NCI-H446 (cell line): ENCODE measurements around the gene BUD23.
A peak's percentile ranks its signal among the peaks of the same experiment; 100 is the strongest.

Source experiments
- DNase-seq, 2 experiments: peaks; one replicate each; lab custom pipeline; 2025; lab: John Stamatoyannopoulos, UW

The BUD23 gene

DNA sequence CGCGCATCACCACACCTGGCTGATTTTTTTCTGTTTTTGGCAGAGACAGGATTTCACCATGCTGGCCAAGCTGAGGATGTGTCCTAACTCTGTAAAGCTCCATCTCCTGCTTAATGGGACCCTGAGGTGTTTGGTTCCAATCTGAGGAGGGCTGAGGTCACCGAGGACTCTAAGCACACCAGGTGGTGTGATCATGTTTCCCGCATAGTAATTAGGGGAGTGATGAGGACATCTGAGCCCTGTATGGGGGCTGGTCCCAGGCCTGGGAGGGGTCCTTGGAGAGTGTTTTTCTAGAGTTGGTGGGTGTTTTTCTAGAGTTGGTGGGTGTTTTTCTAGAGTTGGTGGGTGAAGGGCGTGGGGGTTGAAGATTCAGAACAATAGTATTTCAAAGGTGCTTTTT is 58.2 kb downstream of the BUD23 start:
- no peak for DNase-seq

DNA sequence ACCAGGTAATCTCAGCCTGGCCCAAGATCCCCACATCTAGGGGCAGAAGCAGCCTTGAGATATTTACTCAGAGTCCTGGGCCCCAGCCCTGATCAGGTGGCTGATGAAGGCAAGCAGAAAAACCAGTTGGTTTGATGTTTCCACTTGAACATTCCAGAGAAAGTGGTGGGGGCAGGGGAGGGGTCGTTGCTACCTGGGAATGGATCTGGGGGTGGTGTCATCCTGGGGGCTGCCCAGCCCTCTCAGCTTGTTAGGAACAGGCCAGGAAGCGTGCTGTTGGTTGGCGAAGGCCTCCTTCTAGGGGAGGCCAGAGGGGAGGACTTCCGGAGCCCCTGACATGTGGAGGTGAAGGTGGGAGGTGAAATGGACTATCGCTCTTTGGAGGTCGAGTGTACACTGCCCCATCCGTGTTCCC is 58.9 kb downstream of the BUD23 start:
- no peak for DNase-seq

DNA sequence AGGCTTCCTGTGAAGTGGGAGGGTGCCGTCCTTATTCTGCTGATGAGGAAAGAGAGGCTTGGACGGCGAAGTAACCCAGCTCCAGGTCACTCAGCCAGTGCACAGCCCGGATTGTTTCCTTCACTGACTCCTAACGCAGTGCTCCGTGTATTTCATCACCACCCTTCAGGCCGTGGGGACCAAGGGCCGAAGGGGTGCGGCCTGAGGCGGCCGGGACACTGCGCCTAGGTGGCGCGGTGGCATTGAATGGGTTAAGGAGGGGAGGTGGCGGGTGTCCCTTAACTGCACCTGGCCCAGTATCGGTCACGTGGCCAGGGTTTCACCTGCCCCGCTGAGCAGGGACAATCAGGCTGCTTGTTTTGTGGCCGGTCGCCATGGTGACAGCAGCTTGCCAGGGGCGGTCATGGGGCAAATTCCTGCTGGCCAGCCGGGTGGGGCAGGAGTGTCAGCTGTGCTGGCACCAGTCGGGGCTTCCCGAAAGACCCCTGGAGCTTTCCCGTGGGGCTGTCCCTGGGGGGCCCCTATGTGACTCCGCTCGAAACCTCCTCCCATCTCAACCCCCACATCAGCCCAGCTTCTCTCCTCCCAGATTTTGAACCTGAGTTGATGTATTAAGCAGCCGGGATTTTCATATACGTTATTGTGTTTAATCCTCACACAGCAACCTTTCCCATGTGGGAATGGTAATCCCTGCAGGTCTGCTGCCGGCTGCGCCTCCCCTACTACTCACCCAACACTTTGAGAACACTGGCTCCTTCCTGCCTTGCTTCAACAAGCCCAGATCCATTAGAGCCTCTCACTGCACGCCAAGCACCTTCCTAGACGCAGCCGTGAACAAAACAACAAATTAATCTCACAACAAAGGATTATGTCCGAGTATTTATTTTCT is 59.6 kb downstream of the BUD23 start:
- no peak for DNase-seq

DNA sequence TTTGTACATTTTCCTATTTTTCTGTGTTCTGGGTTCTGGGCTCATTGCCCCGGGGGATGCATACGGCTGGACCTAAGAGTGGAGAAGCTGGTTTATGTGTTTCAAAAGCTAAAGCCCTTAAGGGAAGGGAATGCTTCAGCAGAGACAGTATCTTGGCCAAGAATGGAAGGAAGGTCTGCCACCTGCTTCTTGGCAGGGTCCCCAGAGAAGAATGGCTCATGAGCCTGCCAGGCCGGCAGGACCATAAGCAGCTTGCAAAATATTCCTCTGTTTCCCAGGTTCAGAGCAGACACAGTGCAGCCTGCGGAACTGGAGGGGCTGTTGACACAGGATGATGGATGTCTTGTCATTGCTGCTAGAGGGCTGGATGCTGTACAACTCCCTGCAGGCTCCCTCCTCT is 63.0 kb downstream of the BUD23 start:
- peak in 1 of 2 experiments; percentile 72 for DNase-seq
